ENCODE results near the gene MED12.
A peak's percentile ranks its signal among the peaks of the same experiment; 100 is the strongest.

MED12 gene

DNA sequence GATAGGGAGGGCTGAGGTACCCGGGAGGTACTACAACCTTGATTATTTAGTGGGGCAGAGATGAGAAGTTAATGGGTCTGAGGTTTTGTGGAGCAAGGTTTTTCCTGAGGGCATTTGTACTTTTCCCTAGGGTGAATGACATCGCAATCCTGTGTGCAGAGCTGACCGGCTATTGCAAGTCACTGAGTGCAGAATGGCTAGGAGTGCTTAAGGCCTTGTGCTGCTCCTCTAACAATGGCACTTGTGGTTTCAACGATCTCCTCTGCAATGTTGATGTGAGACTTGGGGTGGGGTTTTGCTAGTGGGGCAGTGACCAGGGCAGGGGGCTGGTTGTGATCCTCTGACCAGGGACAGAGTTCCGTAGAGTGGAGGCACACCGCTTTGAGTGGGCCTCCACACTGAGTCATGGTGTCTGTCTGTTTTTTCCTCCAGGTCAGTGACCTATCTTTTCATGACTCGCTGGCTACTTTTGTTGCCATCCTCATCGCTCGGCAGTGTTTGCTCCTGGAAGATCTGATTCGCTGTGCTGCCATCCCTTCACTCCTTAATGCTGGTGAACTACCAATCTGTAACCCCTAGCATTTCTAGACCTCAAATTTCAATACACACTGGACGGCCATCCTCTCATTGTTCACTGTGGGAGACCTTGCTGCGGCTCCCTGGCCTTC lies 9.9 kb downstream of the MED12 start:
- TF ChIP-seq, protein P1, sequence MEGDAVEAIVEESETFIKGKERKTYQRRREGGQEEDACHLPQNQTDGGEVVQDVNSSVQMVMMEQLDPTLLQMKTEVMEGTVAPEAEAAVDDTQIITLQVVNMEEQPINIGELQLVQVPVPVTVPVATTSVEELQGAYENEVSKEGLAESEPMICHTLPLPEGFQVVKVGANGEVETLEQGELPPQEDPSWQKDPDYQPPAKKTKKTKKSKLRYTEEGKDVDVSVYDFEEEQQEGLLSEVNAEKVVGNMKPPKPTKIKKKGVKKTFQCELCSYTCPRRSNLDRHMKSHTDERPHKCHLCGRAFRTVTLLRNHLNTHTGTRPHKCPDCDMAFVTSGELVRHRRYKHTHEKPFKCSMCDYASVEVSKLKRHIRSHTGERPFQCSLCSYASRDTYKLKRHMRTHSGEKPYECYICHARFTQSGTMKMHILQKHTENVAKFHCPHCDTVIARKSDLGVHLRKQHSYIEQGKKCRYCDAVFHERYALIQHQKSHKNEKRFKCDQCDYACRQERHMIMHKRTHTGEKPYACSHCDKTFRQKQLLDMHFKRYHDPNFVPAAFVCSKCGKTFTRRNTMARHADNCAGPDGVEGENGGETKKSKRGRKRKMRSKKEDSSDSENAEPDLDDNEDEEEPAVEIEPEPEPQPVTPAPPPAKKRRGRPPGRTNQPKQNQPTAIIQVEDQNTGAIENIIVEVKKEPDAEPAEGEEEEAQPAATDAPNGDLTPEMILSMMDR (IDR thresholded peaks at IDR 0.05; ENCODE audit: low read depth, low read length): no peak

DNA sequence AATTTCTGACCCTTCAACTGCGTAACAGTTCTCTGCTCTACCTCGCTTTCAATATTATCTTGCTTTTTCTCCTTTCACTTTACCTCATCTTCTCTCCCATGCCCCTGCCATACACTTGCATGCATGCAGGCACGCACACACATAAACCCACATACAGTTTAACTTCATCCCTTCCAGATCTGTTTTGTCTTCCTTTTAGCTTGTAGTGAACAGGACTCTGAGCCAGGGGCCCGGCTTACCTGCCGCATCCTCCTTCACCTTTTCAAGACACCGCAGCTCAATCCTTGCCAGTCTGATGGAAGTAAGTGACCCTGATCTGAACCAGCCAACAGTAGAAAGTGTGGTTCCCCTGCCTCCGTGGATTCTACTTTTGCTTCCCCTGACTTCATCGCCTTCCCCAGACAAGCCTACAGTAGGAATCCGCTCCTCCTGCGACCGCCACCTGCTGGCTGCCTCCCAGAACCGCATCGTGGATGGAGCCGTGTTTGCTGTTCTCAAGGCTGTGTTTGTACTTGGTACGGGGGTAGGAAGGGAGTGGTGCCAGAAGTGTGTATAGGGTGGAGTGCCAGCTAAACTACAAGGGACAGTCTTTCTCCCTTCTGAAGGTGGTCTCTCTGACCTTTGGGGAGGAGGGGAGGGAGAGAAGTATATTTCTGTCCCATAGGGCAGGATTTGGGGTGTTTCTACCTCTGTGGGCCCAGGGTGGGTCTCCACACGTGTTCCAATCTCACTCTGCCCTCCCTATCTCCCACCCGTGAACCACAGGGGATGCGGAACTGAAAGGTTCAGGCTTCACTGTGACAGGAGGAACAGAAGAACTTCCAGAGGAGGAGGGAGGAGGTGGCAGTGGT lies 10.7 kb downstream of the MED12 start:
- no peak overlapping the region for H3K4me3 ChIP-seq (ENCODE audit: low read depth, low read length)
- TF ChIP-seq, protein P1 (IDR thresholded peaks at IDR 0.05; ENCODE audit: low read depth, low read length): peak; percentile 70

More for the DNA sequence above, 9.9 kb downstream of the MED12 start:
- no peak overlapping the region for H3K4me3 ChIP-seq (ENCODE audit: low read depth, low read length)

DNA sequence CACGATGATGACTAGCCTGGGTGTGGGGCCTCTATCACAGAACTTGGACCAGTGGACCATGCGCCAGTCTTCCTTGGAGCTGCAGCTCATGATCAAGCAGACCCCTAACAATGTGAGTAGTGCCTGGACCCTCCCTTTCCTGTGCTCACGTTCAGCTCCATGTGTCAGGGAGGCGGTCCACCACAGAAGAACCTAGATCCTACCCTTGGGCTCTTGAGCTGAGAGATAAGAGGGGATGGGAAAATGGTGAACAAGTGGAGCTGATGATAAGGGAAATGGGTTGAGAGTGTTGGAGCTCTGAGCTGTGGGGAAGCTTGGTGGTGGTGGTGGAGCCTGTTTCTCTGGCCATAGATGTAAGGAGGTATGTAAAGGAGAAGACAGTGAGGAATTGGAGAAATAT lies 13.1 kb downstream of the MED12 start:
- TF ChIP-seq, protein P1 (IDR thresholded peaks at IDR 0.05; ENCODE audit: low read depth, low read length): no peak

GRCh38 chrX:71140440-71140839 lies 22.0 kb downstream of the MED12 start:
- no peak overlapping the region for H3K4me3 ChIP-seq (ENCODE audit: low read depth, low read length)
- TF ChIP-seq, protein P1 (IDR thresholded peaks at IDR 0.05; ENCODE audit: low read depth, low read length): no peak

More for the DNA sequence above, 13.1 kb downstream of the MED12 start:
- H3K4me3 ChIP-seq (ENCODE audit: low read depth, low read length): no peak overlapping the region

DNA sequence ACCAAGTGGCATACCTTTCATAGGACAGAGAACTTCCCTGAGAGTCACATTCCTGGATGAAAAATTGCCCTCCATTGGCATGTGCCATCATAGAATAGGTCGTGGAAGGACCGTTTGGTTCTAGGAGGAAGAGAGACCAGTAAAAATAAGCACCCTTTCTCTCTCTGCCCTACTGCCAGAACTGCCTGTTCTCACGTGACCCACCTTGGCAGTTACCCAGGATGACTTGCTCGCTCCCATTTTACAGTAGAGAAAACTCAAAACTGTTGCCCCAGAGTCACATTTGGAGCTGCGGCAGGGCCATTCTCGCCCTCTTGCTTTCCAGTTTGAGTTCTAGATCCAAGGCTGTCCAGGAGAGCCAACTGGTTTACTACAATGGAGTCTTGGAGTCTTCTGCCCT lies 25.1 kb downstream of the MED12 start:
- TF ChIP-seq, protein P1 (IDR thresholded peaks at IDR 0.05; ENCODE audit: low read depth, low read length): no peak
- H3K4me3 ChIP-seq (ENCODE audit: low read depth, low read length): no peak overlapping the region

DNA sequence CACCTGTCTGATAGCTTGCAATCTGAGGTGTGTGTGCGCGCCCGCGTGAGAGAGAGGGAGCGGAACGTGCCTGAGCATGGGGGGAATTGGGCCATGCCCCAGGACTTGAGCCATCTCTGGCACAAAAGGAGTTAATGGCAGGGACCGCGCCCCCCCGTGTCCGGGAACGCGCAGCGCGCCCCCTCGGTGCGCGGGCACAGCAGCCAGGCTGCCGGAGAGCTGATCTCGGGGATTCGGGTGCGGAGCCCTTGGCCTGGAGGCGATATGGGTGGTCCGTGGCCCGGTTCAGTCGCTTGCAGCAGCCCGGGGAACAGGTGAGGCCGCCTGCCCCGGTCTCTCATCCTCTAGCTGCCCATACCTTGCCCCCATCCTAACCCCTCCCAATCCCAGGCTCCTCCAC lies 26.3 kb downstream of the MED12 start, which contains the start of gene NLGN3:
NLGN3 (plus strand) TSS at position 191 of the 400 bp plus-strand sequence. CDS start 2,909 bp downstream, outside the sequence.
- no peak within 1 kb of the TSS for H3K4me3 ChIP-seq (ENCODE audit: low read depth, low read length)

More for the DNA sequence above, 26.3 kb downstream of the MED12 start, which contains the start of gene NLGN3:
- TF ChIP-seq, protein P1 (IDR thresholded peaks at IDR 0.05; ENCODE audit: low read depth, low read length): no peak

All from WI38 (cell line).